Right cardiac atrium (tissue), 5 donors: ENCODE data around the gene CDH12. TPM values are rescaled to one million over a fixed set of nuclear protein-coding genes. Genes with fewer than 3 reads are reported as not detected.
A peak's percentile ranks its signal among the peaks of the same experiment; 100 is the strongest.
"Not testable (repeated sequence)": the region's sequence is repeated elsewhere in the genome, so short reads cannot be mapped to it uniquely, and the experiment has no call there.

Experiments
- ATAC-seq, 2 donors: fragments of 200-7000 bp; cut with Tn5 transposase; one replicate each; pipeline versions ENCODE4 v1.8.0 to v1.9.1; 2020; ENCODE audit warnings: moderate library complexity in 2 of 2, mild to moderate bottlenecking in 1 of 2
- DNase-seq, 3 donors: peaks; one replicate each; pipeline ENCODE4 v3.0.0-alpha.2; 2020
- H3K27ac ChIP-seq: one replicate; pipeline ENCODE4 v1.5.1; 2013; ENCODE audit warnings: mild to moderate bottlenecking, low read length, control low read depth, moderate library complexity
- H3K27me3 ChIP-seq: one replicate; pipeline ENCODE4 v1.6.1; 2013; ENCODE audit not compliant: control insufficient read depth, insufficient read depth
- H3K4me1 ChIP-seq: one replicate; pipeline ENCODE4 v1.6.1; 2013; ENCODE audit warnings: low read length; ENCODE audit not compliant: control insufficient read depth, insufficient read depth
- H3K4me3 ChIP-seq: one replicate; pipeline ENCODE4 v1.5.1; 2013; ENCODE audit warnings: low read length, control low read depth
- H3K9me3 ChIP-seq: one replicate; pipeline ENCODE4 v1.6.1; 2013; ENCODE audit warnings: low read length; ENCODE audit not compliant: control insufficient read depth
- WGBS: extraction: QIAGEN DNeasy Blood & Tissue Kit; methylation state at CpG from one replicate; pipeline ENCODE4 v1.1.7; 2013; 5-methylcytosine and 5-hydroxymethylcytosine counted together
- intact Hi-C, 4 donors: fragments of 100-400 bp; cut with DNase I; formaldehyde crosslinking; loops; one replicate each; pipeline versions ENCODE4 v1.11.0 to v1.14.0; 2022 to 2023
- long read RNA-seq, 4 donors: library from polyadenylated mRNA; unstranded; transcript quantifications; one replicate each; pipeline ENCODE4 v2.0.0, GENCODE V29; 2020 to 2021
- polyA plus RNA-seq: library from polyadenylated mRNA; stranded (reverse); fragments of 200-250 nt; gene quantifications from one replicate; pipeline ENCODE4 v1.2.3, GENCODE V29; 2013
- total RNA-seq, 4 donors: library from RNA; stranded (reverse); fragmentation: NEBNext Ultra II Directional; extraction: Animal tissue kit (Norgen Biotek cat#: 25700); gene quantifications; one replicate each; pipeline ENCODE4 v1.2.1, GENCODE V29; 2021
- donor health status: healthy with polysubstance abuse.
- donor health status: DM: no; HTN: yes; CAD: no.
- donor health status: DM: no; HTN: no; CAD: no.
- donor health status: DM: no; HTN: yes; CAD: no; lungs with severe emphysema.
- donor health status: DM: yes; HTN: yes; CAD: no.

The CDH12 gene
- total RNA-seq = not detected
- polyA plus RNA-seq = not detected
- long read RNA-seq, donor 1 = 0 reads
- long read RNA-seq, donor 2 = 0 reads
- long read RNA-seq, donor 3 = 0 reads
- long read RNA-seq, donor 4 = 0 reads

- WGBS = 2% methylated on average over 31 of the region's 31 CpGs
- peak within 1 kb of the TSS; percentile 37 for H3K4me3 ChIP-seq
- no peak within 1 kb of the TSS for H3K27ac ChIP-seq
- H3K4me1 ChIP-seq = no peaks in the 10 kb centered on the region
- ATAC-seq = no peak
- peak in 1 of 3 donors; percentile 28 for DNase-seq
- intact Hi-C loops = no loop called here
- H3K9me3 ChIP-seq = no peaks in the 10 kb centered on the region
- H3K27me3 ChIP-seq = no peaks in the 10 kb centered on the region
These were observed at the start of gene CDH12 for GRCh38 chr5:22852807-22853660. Gene CDH12 (minus strand): TSS chr5:22853344.

- DNase-seq = peak in 1 of 3 donors; percentile 30
- Histone ChIP-seq H3K4me3 (no peak overlapping the region), H3K4me1 (no peaks in the 10 kb centered on the region), H3K27me3 (no peaks in the 10 kb centered on the region), H3K9me3 (peaks cover 5% of the 10 kb centered on the region), H3K27ac (no peak overlapping the region)
- ATAC-seq = no peak
- intact Hi-C loops = no loop called here
- WGBS = 73% methylated on average over 5 of the region's 5 CpGs
These were observed 48.7 kb upstream of the CDH12 start for GRCh38 chr5:22901885-22902284.

- ATAC-seq (no peak), DNase-seq (peak in 1 of 3 donors; percentile 26)
- no peaks in the 10 kb centered on the region for H3K4me1 ChIP-seq
- no peak overlapping the region for H3K4me3 ChIP-seq
- intact Hi-C loops = no loop called here
- 93% methylated on average over 17 of the region's 17 CpGs for WGBS
- H3K27me3 ChIP-seq = no peaks in the 10 kb centered on the region
- peaks cover 5% of the 10 kb centered on the region for H3K9me3 ChIP-seq
- no peak overlapping the region for H3K27ac ChIP-seq
These were observed 47.7 kb upstream of the CDH12 start for GRCh38 chr5:22900801-22901310.

DNA sequence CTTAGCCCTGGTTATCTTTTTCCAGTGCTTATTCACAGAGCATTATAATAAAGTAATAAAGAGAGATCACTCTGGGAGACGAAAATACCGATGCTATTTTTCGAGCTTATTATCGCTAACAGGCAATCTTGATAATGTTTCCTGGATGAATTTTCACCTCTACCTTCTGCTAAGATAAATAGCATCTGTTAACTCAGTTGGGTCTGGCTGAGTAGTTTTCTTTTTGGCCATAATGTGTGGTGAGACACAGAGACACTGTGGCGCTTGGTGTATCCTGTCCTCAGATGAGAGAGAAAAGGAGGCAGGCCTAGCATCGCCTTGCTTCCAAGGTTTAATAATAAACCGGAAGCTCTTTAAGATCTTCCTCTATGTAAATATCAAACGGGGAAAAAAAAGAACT is 46.2 kb upstream of the CDH12 start:
- ATAC-seq (no peak), DNase-seq (no peak)
- WGBS = 87% methylated on average over 8 of the region's 8 CpGs
- no peaks in the 10 kb centered on the region for H3K27me3 ChIP-seq
- intact Hi-C loops = no loop called here
- H3K4me1 ChIP-seq = no peaks in the 10 kb centered on the region
- no peak overlapping the region for H3K4me3 ChIP-seq
- H3K27ac ChIP-seq = no peak overlapping the region
- peaks cover 5% of the 10 kb centered on the region for H3K9me3 ChIP-seq

- no peak overlapping the region for H3K27ac ChIP-seq
- intact Hi-C loops = no loop called here
- ATAC-seq = no peak
- no peak overlapping the region for H3K4me3 ChIP-seq
- WGBS = 61% methylated on average over 5 of the region's 5 CpGs
- no peaks in the 10 kb centered on the region for H3K4me1 ChIP-seq
- DNase-seq = no peak
- H3K9me3 ChIP-seq = peaks cover 5% of the 10 kb centered on the region
- no peaks in the 10 kb centered on the region for H3K27me3 ChIP-seq
These were observed 43.0 kb upstream of the CDH12 start for GRCh38 chr5:22896152-22896551.

- WGBS = 69% methylated on average over 4 of the region's 4 CpGs
- ATAC-seq (no peak), DNase-seq (no peak)
- intact Hi-C loops = loop anchor here in 2 of 4 donors (5.0 kb wide), 1 partner anchor 245 kb away; no protein-coding TSS in a partner anchor
- H3K9me3 ChIP-seq = no peaks in the 10 kb centered on the region
- no peak overlapping the region for H3K27ac ChIP-seq
- H3K4me3 ChIP-seq = no peak overlapping the region
- H3K4me1 ChIP-seq = no peaks in the 10 kb centered on the region
- no peaks in the 10 kb centered on the region for H3K27me3 ChIP-seq
These were observed 39.3 kb upstream of the CDH12 start for GRCh38 chr5:22892441-22892840.

DNA sequence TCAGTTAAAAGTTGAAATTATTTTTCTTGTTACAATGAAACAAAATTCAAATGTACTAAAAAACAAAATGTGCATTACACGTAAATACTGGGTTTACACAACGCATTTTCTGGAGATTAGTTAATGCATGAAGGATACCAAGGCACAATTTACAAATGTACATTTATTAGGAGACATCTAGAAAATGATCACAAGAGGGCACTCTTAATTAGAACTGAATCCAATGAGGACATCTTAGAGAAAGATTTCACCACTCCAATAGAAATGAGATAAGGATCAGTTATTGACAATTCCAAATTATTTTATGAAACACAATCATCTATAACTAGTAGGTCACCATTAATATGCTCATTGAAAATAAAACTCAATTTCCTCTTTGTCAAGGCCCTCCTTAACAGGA is 36.6 kb upstream of the CDH12 start:
- H3K9me3 ChIP-seq = no peaks in the 10 kb centered on the region
- no peaks in the 10 kb centered on the region for H3K4me1 ChIP-seq
- DNase-seq (no peak), ATAC-seq (no peak)
- no peak overlapping the region for H3K27ac ChIP-seq
- 80% methylated on average over 2 of the region's 2 CpGs for WGBS
- no peak overlapping the region for H3K4me3 ChIP-seq
- no peaks in the 10 kb centered on the region for H3K27me3 ChIP-seq
- intact Hi-C loops = loop anchor here in 3 of 4 donors (5.0 to 10.0 kb wide), 2 partner anchors 248 to 255 kb away; no protein-coding TSS in a partner anchor

DNA sequence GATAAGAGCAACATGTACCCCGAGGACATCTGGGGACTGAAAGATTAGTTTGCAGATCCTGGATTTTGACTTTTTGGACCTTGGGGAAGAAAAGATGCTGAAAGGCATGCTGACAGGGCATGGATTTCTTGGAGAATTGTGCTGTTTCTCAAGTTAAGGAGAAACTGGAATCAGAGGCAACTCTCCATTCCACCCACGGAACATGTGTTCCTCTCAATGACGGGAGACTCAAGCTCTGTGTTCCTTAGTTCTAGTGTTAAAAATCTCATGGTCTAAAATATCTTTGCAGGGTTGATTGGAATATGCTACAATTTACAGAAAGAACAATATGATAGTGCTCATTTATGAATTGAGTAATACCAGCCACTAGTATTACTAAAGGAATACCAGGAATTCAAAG is 34.4 kb upstream of the CDH12 start:
- Histone ChIP-seq H3K27me3 (no peaks in the 10 kb centered on the region), H3K4me1 (no peaks in the 10 kb centered on the region), H3K27ac (no peak overlapping the region), H3K4me3 (no peak overlapping the region), H3K9me3 (no peaks in the 10 kb centered on the region)
- intact Hi-C loops = loop anchor here in 1 of 4 donors (10.0 kb wide), 1 partner anchor 257 kb away; no protein-coding TSS in a partner anchor
- 58% methylated on average over 3 of the region's 3 CpGs for WGBS
- DNase-seq = no peak
- ATAC-seq = no peak

DNA sequence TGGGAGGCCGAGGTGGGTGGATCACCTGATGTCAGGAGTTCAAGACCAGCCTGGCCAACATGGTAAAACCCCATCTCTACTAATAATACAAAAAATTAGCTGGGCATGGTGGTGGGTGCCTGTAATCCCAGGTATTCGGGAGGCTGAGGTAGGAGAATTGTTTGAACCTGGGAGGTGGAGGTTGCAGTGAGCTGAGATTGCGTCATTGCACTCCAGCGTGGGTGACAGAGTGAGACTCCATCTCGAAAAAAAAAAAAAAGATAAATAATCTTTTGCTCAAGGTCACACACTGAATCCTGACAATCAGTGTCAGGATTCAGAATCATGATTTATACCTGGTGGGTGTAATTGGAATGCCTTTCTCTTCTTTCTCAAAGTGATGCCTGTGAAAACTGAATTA is 5.8 kb upstream of the CDH12 start:
- WGBS = 78% methylated on average over 5 of the region's 5 CpGs
- ATAC-seq, H3K4me1 ChIP-seq, intact Hi-C loops, H3K27ac ChIP-seq, H3K4me3 ChIP-seq, H3K9me3 ChIP-seq, H3K27me3 ChIP-seq, DNase-seq: not testable (repeated sequence)

GRCh38 chr5:22855824-22856223 is 2.7 kb upstream of the CDH12 start:
- Histone ChIP-seq H3K9me3 (no peaks in the 10 kb centered on the region), H3K27me3 (no peaks in the 10 kb centered on the region), H3K4me3 (no peak overlapping the region), H3K27ac (no peak overlapping the region), H3K4me1 (no peaks in the 10 kb centered on the region)
- 79% methylated on average over 4 of the region's 4 CpGs for WGBS
- ATAC-seq (no peak), DNase-seq (no peak)
- intact Hi-C loops = no loop called here

DNA sequence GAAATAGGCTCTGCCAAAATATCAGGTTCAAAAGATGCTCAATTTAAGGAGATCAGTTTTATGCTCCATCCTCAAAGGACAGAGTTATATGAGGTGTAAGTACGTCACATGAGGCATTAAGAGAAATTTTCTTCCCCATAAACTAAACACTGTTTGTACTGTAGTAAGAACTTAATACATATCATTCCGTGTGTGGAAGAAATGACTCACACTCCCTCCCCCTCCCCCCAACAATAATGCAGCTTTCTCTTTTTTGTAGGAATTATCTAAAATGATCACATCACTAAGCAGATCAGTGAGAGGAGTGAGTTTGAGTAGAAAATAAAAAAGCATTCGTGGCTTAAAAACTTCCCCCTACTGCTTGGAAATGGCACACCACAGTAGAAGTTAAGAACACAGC is 2.2 kb downstream of the CDH12 start:
- intact Hi-C loops = no loop called here
- Histone ChIP-seq H3K4me1 (no peaks in the 10 kb centered on the region), H3K27ac (no peak overlapping the region), H3K9me3 (no peaks in the 10 kb centered on the region), H3K27me3 (no peaks in the 10 kb centered on the region), H3K4me3 (no peak overlapping the region)
- 61% methylated on average over 3 of the region's 3 CpGs for WGBS
- DNase-seq (no peak), ATAC-seq (no peak)
